GM20000 (cell line): ENCODE measurements around the gene KRR1.

ENCODE experiments used
- DNase-seq: peaks from one replicate; pipeline ENCODE4 v3.0.0; 2012; ENCODE audit warnings: low spot score
- CTCF ChIP-seq: IDR thresholded peaks from 2 replicates; pipeline ENCODE4 v1.5.1; 2012; ENCODE audit warnings: mild to moderate bottlenecking, control low read depth; ENCODE audit errors: extremely low read depth, missing control alignments

The KRR1 gene

GRCh38 chr12:75551477-75551876, 40.1 kb upstream of the KRR1 start:
- DNase-seq: no peak
- TF ChIP-seq CTCF: no peak

DNA sequence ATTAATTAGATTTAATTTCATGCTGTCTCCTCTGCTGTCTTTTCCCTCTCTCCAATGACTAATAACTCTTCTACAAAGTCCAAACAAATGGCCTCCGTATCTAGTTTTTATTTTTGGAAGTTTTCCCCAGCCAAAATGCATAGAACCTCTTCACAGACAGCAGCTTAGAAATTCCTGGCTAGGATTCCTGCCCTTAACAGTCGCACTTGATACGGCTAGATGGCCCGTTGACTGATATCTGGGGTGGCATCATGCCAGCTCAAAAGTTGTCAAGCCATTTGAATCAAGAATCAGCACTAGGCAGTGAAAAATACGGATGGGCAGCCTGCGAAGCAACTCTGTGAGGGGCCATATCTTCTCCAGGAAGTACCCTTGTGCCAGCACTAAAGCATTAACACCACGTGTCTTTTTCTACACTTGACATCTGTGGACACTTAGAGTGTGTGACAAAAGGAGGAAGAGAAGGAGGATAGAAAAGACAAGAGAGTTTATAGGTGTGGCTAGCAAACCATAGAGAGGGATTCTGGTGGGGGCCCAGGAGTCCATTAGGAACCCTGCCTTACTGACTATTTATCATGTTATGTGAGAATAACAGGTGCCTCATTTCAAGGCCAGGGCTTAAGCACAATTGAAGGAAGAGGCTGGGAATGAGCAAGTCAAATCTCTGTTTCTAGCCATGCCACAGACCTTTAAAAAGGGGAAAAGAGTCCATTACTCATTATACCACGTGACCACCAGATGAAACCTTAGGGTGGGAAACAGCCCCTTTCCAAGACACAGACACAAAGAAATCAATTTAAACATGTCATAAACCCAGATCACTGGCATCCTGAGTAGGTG, 39.2 kb upstream of the KRR1 start:
- no peak for TF ChIP-seq CTCF
- DNase-seq: no peak

- TF ChIP-seq CTCF: no peak
- no peak for DNase-seq
These were observed 38.6 kb upstream of the KRR1 start for GRCh38 chr12:75549989-75550388.

DNA sequence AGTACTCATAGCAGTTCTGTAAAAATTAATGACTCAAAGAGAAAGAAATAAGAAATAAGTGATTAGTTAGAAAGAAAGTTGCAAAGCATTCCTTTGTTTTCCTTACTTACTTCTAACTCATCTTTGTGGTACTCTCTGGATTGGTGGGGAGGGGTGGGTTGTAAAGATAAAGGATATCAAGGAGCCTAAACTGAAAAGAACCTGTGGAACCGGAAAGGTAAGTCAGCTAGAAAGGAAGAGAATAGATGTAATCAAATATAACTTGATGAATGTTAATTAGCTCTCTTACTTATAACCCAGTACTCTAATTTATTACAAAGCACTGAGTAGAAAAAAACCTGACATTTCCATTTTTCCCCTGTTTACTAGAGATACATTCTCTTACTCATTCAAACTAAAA, 37.5 kb upstream of the KRR1 start:
- TF ChIP-seq CTCF: no peak
- no peak for DNase-seq

- no peak for DNase-seq
- TF ChIP-seq CTCF: no peak
These were observed 34.2 kb upstream of the KRR1 start for GRCh38 chr12:75545636-75546035.

GRCh38 chr12:75543529-75543928, 32.1 kb upstream of the KRR1 start:
- no peak for DNase-seq
- TF ChIP-seq CTCF: no peak

DNA sequence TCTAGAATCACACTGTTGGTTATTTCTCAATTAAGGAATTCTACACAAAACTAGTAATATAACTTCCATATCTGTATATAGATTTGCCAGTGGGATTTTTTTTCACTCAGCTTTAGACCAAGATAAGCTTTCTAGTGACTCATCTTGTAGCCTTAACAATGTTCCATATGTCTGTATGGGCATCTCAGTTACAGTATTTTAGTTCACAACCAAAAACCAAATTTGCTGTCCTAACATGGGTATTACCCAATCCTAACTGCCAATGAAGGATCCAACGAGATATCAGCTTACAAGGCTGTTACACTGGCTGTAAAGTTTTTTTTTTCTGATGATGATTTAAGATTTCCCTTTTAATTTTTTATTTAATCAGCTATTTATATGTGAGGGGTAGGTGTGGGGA, 31.5 kb upstream of the KRR1 start:
- TF ChIP-seq CTCF: no peak
- DNase-seq: no peak
